Epithelial cell of proximal tubule (primary cell): ENCODE measurements around the gene PKIG. TPM values are rescaled to one million over a fixed set of nuclear protein-coding genes. Genes with fewer than 3 reads are reported as not detected.

Experiments
- total RNA-seq: library from RNA; depleted of rRNA; stranded (reverse); fragments of >200 nt; gene quantifications from 2 replicates; pipeline ENCODE4 v1.2.3, GENCODE V29; 2015

PKIG gene
- total RNA-seq, 1 donor from 2014 or later, result 64.3 TPM

Other genes with a start within 250 kb of the PKIG start
- not detected in 2 replicates for gene R3HDML, start 245.5 kb upstream of the PKIG start, total RNA-seq
- not detected in 2 replicates for gene HNF4A, start 226.9 kb upstream of the PKIG start, total RNA-seq
- gene TTPAL, start 106.7 kb upstream of the PKIG start, total RNA-seq, result 7.9 and 11.0 TPM in 2 replicates
- gene SERINC3, start 60.5 kb upstream of the PKIG start, total RNA-seq, result 36.6 and 43.3 TPM in 2 replicates
- 14.5 and 19.9 TPM in 2 replicates for gene ADA, start 69.1 kb downstream of the PKIG start, total RNA-seq
- 0.14 TPM in 1 of 2 replicates, not detected in the other for gene CCN5, start 132.8 kb downstream of the PKIG start, total RNA-seq
- 0.22 TPM in 1 of 2 replicates, not detected in the other for gene KCNK15, start 163.3 kb downstream of the PKIG start, total RNA-seq
- 0.07 TPM in 1 of 2 replicates, not detected in the other for gene RIMS4, start 228.0 kb downstream of the PKIG start, total RNA-seq